Superior temporal gyrus (tissue), 1 donor: ENCODE results near the gene FRMPD2.
A peak's percentile ranks its signal among the peaks of the same experiment; 100 is the strongest.
"Not testable (repeated sequence)": the region's sequence is repeated elsewhere in the genome, so short reads cannot be mapped to it uniquely, and the experiment has no call there.

Experiments used
- DNase-seq: peaks from one replicate; pipeline ENCODE4 v3.0.0-alpha.2; 2016; ENCODE audit errors: extremely low spot score

FRMPD2 gene

DNA sequence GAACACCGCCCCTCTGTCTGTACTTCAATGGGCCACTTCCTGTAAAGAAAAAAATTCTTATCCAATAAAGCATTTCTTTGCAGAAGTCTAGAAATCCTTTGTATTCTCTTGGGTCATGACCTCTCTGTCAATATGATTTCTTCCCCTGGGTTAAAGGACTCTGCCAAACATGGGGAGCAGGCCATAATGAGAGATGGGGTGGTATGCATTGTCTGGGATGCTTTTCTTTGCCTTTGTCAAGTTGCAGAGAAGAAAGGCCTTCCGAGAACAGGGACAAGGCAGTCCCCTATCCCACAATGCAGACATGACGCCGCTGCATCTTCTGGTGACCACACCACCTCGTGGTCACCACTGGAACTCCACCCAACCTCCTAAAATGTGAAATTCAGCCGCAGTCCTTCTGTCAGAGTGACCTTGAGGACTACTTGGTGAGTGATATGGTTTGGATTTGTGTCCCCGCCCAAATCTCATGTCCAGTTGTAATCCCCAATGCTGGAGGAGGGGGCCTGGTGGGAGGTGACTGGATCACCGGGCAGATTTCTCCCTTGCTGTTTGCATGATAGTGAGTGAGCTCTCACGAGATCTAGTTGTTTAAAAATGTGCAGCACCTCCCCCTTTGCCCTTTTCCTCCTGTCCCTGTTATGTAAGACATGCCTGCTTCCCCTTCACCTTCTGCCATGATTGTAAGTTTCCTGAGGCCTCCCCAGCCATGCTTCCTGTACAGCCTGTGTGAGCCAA, 15.2 kb upstream of the FRMPD2 start:
- DNase-seq: peak; percentile 88

- DNase-seq: no peak
These were observed 14.2 kb upstream of the FRMPD2 start for GRCh38 chr10:48288661-48289060.

DNA sequence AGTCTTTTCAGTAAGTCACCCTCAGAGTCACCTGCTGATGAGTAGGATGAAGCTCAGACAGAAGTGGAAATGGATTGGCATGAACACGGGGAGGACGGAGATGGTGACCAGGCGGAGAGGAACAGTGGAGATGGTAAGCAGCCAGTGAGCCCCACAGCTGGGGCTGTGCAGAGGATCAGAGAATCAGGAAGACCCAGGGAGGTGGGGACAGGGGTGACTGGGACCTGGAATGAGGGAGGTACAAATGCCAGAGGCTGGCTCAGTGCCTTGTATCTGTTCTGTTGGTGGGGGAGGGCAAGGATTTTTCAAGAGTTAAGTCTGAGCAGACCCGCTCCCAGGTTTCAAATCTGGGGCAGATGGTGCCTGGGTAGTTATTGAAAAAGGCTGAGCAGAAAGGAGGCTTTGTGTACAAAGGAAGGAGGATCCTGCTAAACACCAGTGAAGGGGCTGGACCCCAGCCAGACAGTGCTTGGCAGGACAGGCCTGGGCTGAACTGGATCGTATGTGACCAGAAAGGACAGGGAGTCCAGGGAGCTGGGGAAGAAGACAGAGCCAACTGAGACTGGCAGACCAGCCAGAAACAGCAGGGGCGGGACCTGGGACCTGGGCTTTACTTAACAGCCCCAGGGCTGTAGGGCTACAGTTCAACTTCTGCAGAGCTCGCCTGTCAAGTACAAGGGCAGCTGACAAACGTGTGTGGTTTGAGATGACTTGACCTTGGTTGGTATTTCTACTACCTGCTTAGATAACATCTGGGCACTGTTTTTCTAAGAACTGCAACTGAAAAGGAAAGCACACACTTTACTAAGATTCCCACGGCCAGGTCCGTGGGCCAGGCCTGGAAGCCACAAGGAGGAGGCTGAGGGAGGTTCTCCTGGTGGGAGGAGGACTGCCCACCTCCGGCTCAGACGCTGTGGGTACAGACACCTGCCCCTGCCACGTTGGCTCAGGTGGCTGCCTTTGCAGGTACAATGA, 13.2 kb upstream of the FRMPD2 start:
- DNase-seq: peak; percentile 78

GRCh38 chr10:48286356-48286755, 11.9 kb upstream of the FRMPD2 start:
- no peak for DNase-seq

DNA sequence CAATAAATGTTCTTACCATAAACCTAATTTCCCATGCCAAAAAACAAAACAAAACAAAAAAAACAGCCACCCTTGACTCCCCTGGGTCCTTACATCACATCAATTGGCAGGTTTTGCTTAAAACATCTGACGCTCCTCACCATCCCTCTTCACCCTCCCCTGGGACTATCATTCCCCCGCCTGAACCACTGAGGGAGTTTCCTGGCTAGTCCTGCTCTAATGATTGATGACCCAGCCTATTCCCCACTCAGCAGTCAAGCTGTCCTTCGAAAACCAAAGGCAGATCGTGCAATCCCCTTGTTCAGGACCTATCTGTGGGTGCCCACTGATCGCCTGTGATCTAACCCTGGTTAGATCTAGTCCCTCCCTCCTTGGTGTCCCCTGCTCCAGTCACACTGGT, 11.2 kb upstream of the FRMPD2 start:
- DNase-seq: no peak

- DNase-seq: no peak
These were observed 10.3 kb upstream of the FRMPD2 start for GRCh38 chr10:48284811-48285210.

DNA sequence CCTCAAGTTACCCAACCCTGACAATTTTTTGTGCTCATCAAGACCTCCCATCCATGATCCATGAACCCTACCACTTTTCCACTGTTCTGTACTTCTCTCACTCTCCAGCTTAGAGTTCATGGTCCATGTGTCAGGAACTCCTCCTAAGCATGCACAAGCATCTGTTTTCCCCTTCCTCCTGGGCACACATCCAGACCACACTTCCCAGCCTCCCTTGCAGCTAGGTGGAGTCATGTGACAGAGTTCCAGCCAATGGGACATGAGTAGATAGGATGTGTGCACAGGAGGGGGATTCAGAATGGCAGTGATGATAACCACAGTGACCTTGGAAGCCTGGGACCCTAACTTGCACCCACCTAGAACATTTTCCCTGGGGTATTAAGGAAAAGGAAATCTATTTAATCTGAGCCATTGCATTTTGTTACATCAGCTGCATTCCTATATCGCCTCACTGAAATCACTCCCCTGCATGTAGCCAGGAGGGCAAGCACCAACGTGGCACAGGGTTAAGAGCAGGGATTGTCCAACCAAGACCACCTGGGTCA, 9.6 kb upstream of the FRMPD2 start:
- no peak for DNase-seq

- DNase-seq: no peak
These were observed 8.3 kb upstream of the FRMPD2 start for GRCh38 chr10:48282829-48283228.

DNA sequence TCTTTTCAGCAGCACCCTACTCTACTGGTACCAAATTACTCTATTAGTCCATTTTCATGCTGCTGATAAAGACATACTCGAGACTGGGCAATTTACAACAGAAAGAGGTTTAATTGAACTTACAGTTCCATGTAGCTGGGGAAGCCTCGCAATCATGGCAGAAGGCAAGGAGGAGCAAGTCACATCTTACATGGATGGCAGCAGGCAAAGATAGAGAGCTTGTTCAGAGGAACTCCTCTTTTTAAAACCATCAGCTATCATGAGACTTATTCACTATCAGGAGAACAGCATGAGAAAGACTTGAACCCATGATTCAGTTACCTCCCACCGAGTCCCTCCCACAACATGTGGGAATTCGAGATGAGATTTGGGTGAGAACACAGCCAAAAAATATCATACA, 7.2 kb upstream of the FRMPD2 start:
- not testable (repeated sequence) for DNase-seq

- no peak for DNase-seq
These were observed 4.7 kb upstream of the FRMPD2 start for GRCh38 chr10:48279081-48279751.

GRCh38 chr10:48277093-48277492, 2.6 kb upstream of the FRMPD2 start:
- DNase-seq: no peak

DNA sequence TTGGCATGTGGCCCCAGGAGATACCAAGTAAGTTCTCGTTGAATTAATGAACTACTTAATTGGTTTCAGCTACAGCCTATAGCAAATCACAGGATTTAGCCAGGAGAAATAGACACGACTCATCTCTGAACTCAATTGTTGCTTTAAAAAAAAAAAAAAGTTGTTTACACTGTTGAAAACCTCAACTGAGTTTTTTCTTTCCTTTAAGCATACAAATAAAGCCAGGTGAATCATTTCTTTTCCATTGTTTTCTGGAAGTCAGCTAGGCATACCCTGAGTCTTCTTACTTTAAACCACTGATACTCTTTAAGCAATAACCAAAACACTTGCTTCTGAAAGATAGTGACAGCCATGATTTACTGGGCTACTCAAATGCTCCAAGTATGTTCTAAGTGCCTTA, 755 bp downstream of the FRMPD2 start:
- no peak for DNase-seq

DNA sequence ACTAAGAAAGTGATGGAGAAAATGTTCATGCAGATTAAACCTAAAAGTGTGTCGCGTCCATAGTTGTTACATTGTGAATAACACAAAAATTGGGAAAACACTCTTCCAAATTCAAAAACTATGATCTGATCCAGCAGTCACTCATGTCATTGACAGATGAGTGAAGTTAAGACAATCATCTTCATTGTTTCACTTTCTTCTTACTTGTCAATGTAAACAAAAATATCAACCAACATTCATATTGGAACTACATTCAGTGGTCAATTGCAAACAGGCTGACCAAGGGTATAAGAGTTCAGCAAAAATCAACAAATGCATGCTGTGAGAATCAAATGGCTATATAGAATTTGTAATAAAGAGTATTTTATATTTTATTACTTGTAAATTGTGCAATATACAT, 1.8 kb downstream of the FRMPD2 start:
- no peak for DNase-seq

DNA sequence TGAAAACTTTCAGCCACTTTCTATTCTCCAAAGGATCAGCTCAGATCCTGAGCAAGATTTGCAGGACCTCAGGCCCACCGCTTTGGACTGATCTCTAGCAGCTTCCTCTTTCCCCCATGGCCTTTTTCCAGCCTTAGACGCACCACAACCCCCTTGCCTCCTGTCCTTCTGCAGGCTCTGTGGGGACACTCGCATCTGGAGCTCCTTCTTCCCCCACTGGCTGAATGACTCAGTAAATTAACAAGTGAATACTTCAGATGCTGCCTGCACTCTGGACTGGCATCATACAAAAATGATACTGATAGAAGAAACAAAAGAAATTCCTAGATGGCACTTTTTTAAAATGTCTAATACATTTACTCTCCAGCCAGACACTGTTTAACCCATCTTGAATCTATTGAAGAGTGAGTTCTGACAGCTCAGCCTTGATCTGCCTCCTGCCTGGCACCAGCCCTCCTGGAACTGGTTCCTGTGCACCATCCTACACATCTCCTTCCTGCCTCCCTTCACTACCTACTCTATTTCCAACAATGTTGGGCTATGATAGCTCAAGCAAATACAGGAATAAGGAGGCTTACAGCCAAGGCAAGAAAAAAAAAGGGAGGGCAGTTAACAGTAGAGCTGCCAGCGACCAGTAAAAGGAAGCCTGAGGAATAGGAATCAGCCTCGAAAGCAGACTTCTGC, 3.3 kb downstream of the FRMPD2 start:
- peak; percentile 35 for DNase-seq

DNA sequence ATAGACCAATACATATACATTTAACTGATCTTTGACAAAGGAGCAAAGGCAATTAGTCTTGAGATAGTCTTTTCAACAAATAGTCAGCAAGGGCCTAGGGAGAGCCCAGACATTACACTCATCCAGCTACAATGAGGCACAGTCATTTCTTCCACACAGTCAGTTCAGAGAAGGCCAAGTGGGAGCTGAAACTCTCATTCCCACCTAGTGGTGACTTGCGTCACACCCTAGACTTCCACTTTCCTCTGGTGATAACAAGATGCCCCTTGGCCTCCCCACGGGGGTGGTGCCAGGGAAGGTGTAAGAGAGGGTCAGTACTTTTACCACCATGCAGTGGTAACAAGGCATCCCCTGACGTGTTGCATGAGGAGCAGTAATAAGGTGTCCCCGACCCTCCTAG, 8.0 kb downstream of the FRMPD2 start:
- no peak for DNase-seq

DNA sequence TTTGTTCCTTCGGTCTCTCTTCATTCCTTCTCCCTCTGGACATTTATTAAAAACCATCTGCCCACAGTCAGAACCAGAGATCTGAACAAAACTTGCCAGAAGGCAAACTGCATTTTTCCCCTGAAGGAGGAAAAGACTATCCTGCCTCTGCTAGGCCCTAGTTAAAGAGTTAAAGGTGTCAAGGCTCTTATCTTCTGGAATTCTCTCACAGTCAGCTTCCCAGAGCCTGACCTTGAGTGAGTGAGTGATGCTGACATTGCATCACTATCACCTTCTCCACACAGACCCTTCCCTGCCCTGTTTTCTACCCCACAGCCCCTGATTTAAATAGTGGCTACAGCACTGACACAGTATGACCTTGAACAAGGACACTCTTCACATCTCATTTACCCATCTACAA, 16.4 kb downstream of the FRMPD2 start:
- no peak for DNase-seq

DNA sequence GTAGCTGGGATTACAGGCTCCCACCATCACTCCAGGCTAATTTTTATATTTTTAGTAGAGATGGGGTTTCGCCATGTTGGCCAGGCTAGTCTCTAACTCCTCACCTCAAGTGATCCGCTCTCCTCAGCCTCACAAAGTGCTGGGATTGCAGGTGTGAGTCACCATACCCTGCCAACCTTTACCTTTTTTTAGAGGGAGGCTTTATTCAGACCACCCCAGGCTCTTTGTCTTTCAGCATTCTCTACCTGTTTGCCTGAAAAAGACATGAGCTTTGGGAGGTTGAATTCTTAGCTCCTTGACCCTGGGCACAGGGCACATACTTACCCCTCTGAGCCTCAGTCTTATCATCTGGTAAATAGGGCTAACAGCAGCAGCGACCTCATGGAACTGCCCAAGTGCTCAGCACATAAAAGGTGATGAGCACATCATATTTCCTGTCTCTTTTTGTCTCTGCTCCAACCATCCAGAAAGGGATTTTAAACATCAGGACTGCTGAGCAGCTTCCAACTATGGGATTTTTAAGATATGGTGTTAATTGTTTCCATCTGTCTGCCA, 17.0 kb downstream of the FRMPD2 start:
- DNase-seq: no peak

- DNase-seq: no peak
These were observed 18.8 kb downstream of the FRMPD2 start for GRCh38 chr10:48255722-48256121.

DNA sequence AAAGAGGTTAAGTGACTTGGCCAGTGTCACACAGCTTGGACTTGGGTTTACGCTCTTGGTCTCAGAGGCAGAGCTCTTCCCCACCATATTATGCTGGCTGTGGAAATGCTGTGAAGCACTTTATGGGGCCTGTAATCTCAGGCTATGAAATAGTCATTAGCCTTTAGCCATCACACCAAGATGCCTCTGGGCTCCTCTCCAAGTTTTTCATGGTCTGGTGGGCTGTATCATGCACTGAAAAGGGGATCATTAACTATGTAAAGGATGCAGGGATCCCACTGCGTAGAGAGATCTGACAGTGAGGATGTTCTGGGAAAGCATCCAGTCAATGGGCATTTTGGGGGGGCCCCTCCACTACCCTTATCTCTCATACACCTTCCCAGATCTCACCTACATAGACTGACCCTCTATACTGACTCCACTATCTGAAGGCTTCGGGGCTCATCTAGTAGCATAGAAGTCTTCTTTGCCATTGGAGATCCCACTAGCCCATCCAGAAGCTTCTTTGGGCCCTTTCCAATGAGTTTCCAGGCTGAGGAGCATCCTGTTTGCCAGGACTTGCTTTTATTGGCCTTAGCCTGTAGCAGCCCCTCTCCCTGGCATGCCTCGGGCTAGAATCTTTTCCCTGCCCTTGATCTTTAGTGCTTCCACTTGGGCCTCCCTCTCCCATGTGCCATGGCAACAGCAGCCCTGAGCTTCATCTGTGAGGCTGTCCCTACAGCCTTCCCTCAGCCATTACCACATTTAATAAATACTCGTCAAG, 19.6 kb downstream of the FRMPD2 start:
- DNase-seq: no peak

GRCh38 chr10:48253970-48254657, 20.4 kb downstream of the FRMPD2 start:
- DNase-seq: no peak
